Activated CD8-positive, alpha-beta memory T cell treated with anti-CD3 and anti-CD28 coated beads for 1 hour (primary cell): ENCODE data around the gene GRIFIN.

Experiments
- DNase-seq, 2 donors: peaks; one replicate each; pipeline ENCODE4 v3.0.0-alpha.2; 2020; ENCODE audit warnings: low read depth in 1 of 2; ENCODE audit errors: extremely low read depth in 1 of 2

GRIFIN gene

DNA sequence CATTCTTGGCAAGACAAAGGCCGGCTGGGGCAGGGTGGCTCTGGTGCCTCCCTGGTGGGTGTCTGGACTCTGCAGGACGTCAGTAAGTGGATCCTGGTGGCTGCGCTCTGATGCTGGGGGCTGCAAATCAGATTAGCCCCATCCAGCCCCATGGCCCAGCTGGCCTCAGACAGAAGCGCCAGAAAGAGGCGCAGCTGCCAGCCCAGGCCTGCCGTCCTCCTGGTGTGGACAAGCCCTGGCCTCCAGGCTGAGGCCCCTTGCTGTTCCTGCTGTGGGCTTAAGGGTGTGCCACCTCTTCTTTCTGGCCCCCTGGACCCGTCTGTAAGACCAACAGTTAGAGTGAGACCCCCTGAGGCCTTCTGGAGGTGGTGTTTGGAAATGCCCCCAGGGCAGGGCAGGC lies 37.5 kb upstream of the GRIFIN start:
- DNase-seq: no peak

DNA sequence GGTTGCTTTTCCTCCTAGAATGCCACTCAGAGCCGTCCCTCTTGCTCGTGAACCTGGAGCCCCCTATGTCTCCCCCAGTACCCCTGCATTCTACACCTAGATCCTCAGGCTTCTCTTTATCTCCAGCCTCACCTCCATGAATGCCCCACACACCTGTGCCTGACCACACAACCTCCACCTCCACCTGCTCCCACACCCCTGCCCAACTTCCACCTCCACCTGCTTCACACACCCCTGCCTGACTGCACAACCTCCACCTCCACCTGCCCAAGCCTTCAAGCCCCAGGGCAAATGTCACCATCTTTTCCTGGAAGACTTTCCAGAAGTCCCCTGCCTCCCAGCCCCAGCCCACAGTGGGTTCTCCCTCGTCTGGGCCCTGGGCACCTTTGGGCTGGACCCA lies 36.5 kb upstream of the GRIFIN start:
- no peak for DNase-seq

DNA sequence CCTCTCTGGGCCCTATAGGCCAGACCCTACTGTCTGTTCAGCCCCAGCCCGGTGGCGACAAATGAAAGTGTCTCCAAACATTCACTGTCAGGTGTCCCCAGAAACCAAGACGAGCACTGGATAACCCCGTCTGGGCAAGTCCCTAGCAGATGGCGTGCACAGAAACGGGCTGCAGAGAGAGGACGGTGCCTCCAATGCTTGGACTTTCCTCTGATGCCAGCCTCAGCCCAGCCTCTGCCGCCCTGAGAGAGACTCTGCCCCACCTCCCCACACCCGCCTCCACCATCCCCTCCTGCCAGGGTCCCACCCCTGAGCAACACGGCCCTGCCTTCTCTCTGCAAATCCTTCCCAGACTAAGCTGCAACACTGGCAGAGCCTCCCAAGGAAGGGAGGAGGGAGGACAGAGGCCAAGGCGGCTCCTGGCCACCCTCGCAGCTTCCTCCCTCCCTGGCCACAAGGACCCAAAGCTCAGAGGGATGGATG lies 36.0 kb upstream of the GRIFIN start:
- no peak for DNase-seq

DNA sequence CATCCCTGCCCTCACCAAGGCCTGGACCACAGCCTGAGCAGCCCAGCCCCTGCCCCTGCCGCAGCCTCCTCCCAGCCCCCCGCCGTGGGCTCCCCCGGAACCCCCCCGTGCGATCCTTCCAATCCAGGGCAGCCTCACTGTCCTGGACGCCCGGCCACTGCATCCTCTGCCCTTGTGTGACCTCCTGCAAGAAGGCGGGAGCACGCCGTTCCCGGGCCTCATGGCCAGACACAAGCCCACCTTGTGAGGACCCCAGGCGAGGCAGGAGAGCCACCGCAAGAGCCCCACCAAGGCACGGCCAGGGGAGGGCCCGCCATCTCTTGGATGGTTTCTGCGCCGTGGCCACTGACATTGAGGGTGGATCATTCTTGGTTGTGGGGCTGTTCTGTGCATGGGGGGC lies 35.6 kb upstream of the GRIFIN start:
- DNase-seq: no peak

DNA sequence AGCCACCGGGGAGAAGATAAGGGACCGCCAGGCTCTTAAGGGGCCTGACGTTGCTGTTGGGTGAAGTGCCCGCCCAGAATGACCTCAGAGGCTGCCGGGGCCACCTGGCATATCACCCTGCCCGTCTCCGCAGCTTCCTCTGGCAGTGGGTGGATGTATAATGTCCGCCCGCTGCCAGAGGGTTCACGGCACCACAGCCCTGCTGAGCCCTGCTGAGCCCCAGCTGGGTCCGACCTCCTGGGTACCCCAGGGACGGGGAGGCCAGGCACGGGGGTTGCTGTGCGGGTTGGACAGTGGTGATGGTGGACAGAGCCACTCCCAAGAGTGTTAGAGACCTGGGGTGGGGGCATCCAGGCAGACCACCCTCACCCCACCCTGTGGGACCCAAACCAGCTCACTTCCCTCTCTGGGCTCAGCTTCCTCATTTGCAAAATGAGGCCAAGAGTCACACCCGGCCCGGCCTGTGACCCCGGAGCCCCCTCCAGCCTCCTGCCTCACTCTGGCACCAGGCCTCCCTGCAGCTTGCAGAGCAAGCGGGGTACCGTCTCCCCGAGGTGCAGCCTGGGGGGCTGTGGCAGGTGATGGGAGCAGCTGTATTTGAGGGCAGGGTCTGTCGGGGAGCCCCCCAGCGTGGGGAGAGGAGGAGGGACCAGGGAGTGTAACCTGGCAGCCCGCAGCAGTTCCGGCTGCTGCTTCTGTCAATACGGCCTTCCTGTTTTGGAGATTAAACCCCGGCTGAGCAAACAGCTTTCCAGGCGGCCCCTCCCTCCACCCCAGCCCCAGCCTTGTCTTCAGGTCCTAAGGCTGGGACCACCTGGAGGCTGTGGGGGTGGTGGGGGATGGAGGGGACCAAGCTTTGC lies 34.9 kb upstream of the GRIFIN start:
- peak in 1 of 2 donors; percentile 52 for DNase-seq

DNA sequence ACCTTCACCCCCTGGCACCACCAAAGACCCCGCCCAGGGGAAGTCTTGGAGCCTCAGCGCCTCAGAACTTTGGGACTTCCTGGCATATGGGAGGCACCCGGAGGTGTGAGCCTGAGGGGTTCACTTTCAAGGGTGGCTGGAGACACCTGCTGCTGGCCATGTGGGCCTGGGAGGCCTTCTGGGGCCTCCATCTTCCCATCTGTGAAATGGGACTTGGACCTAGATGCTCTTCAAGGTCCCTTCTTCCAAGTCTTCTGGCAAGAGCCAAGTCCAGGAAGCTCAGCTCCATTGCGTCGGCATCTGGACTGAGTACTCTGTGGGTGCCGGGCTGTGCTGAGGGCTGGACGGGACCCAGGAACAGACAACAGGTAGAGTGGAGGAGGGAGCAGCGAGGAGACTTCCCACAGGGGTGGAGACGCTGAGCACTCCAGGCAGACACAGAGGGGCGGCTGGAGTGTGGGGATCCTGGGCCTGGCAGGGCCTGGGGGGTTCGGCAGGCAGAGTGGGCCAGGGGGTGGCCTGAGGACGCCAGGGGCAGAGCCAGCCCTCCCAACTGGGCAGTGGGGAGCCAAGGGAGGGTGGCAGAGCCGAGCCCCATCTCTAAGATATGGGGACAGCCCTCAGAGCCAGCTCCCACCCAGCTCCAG lies 34.1 kb upstream of the GRIFIN start:
- no peak for DNase-seq

DNA sequence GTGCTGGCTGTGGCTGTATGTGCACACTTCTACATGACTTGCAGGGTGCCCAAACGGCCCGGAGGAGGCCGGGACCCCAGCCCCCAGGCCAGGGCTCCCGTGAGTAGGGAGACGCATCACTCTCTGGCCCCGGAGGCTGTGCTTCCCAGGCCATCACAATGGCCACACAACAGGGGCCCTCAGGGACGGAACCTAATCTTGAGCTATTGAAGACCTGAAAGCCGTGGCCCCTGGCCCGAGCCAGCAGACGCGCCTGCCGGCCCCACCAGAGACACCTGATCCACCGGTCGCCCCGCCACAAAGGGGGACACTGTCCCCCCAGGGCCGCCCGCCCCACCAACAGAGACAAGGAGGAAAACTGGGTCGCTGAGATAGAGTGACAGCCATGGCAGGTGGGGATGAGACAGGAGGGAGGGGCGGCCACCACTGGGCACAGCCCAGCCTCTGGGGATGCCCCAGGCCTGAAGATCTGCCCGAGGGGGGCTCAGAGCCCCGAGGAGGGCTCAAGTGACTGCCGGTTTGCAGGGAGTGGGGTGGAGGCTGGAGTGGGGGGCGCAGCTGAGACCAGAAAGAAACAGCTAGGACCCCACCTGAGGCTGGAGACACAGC lies 33.2 kb upstream of the GRIFIN start:
- DNase-seq: no peak

DNA sequence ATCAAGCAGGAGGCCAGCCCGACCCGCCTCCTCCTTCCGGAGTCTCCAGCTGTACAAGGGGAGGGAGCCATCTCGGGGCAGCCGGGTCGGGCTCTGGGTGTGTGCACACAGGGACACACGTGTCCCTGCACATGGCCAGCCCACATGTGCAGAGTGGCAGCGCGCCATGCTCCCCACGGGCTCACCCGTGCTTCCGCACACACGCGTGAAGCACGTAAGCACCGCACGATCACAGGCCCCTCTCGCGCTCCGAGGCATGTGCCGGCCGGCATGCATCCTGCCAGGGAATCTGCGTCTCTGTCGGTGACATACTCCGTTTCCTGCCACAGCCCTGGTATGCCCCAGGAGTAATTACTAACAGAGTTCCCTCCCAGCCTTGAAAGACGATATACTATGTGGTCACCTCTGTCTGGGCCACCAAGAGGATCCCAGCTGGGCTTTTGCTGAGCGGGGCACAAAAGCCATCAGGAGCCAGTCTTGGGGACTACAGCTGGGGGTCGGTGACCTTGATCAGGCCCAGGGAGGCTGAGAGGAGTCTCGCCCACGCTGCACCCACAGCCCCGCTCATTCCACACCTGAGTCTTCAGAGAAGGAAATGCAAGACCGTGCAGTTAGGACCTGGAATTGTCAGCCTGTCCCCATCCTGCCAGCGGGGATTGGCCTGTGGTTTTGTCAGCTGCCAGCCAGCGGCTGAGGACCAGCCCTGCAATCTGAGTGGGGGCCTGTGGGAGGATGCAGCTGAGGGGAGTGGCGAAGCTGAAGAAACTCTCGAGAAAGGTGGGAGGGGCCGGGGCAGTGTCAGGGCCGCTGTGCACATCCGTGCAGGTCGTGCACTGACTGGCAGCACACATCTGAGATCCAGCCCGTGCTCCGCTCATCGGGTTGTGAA lies 32.4 kb upstream of the GRIFIN start:
- peak in 1 of 2 donors; percentile 49 for DNase-seq

DNA sequence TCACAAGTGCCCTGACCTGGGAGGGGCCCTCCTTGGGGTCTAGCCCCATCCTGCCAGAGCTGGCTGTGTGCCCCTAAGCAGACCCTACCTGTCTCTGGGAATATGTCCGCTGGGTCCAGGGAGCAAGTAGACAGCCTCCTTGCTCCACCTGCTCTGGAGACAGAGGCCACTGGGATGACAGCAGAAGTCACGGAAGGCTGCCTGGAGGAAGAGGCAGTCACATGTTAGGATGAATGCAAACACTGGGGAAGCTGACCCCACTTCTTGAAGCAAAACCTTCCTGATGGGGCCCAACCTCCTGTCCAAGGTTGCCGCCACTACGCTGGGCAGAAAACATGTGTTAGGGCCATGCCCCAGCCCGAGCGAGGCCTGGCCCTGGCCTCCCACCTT lies 31.7 kb upstream of the GRIFIN start:
- no peak for DNase-seq

DNA sequence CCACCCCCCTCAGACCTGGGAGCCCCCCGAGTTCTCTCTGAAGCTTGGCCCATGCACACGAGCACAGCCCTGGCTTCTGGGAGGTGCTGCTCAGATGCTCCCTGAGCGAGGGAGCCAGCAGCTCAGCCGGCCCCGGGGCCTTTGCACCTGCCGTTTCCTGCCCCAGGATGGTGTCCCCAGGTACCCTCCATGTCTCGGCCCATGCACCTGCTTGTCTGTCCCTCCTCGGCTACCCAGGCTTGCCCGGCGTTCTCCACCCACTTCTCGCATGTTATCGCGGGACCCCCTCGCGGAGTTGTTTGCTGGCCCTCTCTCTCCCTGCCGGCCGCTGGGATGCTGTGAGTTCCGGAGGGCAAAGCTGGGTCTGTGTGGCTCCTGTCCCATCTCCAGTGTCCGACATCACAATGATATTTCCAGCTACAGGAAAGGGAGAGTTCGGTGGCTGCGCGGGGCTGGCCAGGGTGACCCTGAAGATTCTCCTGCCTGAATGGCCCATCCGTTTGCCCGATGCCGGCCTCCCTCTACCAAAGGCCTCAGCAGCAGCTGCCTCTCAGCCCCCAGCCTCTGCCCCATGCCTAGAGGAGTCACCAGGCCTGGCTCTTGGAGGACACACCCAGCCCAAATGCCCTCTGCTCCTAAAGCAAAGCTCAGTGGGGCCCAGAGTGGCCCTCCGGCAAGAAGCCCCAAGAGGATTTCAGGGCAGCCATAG lies 31.2 kb upstream of the GRIFIN start:
- no peak for DNase-seq

DNA sequence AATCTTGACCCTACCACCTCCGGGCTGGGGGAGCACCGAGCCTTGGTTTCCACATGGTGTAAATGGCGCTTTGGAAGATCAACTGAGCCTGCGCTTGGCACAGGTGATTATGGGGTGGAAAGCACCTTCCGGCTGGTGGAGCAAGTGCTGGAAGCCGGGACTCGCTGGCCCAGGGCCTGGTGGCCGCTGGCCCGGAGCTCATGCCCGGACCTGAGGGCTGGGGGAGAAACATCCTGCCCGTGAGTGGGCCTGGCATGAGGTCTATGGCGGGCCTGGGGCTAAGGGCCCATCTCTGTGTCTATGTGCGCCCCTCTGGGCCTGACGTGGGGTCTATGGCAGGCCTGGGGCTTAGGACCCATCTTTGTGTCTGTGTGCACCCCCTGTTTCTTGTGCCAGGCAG lies 29.2 kb upstream of the GRIFIN start:
- no peak for DNase-seq

DNA sequence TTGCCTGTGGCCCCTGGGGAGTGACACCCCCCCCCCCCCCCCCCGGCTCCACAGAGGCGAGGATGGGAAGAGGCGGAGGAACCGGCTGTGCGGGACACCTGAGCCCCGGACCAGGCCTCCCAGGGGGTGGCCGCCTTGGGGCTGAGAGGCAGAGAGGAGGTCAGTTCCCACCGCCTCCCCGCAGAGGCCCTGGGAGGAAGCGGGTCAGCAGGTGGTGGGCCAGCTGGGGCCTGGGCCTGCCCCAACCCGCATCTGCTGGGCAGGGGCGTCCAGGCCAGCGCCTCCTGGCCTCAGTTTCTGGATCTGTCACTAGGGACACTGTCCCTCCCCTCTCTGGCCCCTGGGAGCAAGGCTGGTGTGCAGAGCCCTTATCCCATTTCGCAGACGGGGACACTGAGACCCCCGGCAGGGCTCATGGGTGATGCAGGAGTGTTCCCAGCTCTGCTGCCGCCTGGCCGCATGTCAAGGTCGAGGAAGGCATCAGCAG lies 28.7 kb upstream of the GRIFIN start:
- DNase-seq: no peak

DNA sequence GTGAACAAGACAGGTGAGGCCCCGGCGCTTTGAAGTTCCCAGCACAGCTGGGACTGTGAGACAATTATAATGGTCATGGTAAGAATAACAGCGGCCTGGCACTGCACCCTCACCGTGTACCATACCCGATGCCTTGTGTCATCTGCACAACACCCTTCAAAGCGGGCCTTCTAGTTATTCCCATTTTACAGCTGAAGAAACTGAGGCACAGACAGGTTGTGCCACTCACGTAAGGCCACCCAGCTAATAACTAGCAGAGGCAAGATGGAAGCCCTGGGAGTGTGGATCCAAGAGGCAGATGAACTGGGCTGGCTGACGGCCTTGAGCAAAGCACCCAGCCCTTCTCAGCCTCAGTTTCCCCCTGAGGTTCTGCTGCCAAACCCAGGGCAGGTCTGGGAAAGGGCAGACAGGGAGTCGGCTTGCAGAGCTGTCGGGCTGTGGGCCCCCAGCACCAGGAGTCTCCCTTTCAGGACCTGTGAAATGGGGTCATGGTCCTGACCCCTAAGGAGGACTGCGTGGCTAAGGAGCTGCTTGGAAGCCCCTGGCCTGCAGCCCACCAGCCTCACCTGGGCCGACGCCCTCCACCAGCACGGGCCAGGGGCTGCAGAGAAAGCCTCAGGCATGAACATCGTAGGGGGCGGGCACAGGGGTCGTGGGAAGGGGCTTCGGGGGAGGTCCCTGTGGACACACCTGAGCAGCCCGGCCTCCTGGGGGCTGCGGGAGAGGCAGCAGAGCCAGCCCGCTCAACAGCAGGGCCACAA lies 28.1 kb upstream of the GRIFIN start:
- DNase-seq: no peak

DNA sequence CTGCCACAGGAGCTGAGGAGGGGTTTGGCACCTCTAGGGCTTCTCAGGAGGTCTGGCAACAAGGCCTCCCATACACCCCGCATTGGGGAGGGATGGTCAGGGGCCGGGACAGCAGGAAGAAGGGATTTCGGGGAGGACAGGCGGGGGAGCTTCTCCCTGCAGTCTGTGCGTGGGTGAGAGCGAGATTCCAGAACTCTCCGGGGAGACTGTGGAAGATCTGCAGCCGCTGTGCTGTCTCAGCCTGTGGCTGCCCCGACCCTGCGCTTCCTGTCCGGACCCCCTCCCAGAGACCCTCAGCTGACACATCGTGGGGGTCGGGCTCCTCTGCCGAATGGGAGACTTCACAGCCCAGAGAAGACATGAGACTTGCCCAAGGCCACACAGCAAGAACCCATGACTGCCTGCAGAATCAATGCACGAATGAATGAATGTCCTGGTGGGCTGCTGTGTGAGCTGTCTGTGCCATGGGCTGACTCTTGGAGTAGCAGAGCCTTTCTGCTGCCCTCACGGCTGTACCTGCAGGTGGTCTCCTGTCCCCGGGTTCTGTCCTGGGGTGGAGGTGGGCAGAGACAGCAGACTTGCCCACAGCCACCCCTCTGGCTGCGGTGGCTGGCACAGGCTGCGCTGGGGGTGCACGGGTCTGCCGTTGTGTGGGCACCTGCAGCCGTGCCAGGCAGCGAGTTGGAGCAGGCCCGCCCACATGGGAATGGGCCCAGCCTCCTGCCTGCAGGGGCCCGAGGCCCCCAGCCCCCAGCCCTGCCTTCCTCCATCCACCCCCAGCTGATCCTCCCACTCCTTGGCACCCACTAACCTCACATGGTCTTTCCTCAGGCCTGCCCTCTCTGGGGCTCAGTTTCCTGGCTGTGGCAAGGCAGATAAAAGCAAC lies 27.1 kb upstream of the GRIFIN start:
- no peak for DNase-seq

DNA sequence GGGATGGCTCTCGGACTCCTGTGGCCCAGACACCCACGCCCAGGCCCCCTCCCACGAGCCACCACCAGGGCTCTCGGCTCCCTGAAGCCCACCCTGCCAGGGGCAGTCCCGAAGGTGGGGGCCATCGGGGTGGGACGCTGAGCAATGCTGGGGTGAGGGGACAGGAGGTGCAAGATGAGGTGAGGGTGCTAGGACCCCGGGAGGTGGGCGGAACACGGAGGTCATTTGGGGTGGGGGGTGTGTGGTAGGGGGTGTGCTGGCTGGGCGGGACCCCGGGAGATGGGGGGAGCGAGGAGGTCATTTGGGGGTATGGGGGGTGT lies 26.4 kb upstream of the GRIFIN start:
- no peak for DNase-seq

DNA sequence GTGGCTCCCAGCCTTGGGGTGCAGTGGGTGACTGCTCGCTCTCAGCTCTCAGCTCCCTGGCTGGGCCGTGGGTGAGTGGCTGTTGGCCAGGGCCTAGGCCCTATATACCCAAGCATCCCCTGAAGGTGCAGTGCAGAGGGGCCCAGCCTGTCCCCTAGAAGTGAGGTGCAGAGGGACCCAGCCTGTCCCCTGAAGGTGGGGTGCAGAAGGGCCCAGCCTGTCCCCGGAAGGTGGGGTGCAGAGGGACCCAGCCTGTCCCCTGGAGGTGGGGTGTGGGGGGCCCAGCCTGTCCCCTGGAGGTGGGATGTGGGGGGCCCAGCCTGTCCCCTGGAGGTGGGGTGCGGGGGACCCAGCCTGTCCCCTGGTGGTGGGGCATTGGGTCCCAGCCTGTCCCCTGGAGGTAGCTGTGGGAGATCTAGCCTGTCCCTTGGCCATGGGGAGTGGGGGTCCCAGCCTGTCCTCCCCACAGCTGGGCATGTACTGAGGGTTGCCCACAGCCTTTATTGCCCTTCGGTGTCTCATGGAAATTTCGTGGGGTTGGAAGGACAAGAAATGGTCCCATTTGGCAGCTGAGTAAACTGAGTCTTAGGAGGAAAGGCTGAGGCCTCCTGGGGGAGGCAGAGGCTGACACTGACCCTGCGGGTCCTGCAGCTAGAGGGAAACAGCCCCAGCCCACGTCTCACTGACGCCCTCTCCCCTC lies 25.9 kb upstream of the GRIFIN start:
- DNase-seq: no peak

DNA sequence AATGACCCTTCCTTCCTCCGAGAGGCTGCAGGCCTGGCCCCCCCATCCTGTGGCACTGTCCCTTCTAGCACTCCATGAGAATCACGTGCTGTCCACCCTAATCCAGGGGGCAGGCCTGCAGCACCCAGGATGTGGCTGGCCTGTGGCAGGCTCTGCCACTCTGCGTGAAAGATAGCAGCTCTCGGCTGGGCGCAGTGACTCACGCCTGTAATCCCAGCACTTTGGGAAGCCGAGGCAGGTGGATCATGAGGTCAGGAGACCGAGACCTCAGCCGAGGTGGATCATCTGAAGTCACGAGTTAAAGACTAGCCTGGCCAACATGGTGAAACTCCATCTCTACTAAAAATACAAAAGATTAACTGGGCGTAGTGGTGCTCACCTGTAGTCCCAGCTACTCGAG lies 24.5 kb upstream of the GRIFIN start:
- DNase-seq: no peak
